Keratinocyte (primary cell): ENCODE results near the gene DNAJC13. TPM values are rescaled to one million over a fixed set of nuclear protein-coding genes. Genes with fewer than 3 reads are reported as not detected.
"Not testable (repeated sequence)": the region's sequence is repeated elsewhere in the genome, so short reads cannot be mapped to it uniquely, and the experiment has no call there.

ENCODE experiments used
- DNase-seq: peaks from one replicate; pipeline ENCODE4 v3.0.0-alpha.2; 2011; ENCODE audit warnings: low read depth, missing footprints, low spot score
- FAIRE-seq: peaks from 2 replicates; lab custom pipeline; 2011; peaks lifted over from hg19 to GRCh38; lab: Jason Lieb, UNC
- H2AFZ ChIP-seq: 2 replicates; pipeline ENCODE4 v1.6.0; 2012; ENCODE audit warnings: low read length, control low read depth, inconsistent platforms; ENCODE audit not compliant: control insufficient read depth
- H3K27ac ChIP-seq: 2 replicates; pipeline ENCODE4 v1.5.1; 2011; ENCODE audit warnings: low read length; ENCODE audit not compliant: control insufficient read depth, insufficient read depth
- H3K27me3 ChIP-seq: 3 replicates; pipeline ENCODE4 v1.6.0; 2011; ENCODE audit warnings: low read length; ENCODE audit not compliant: control insufficient read depth, insufficient read depth; ENCODE audit errors: extremely low read depth
- H3K36me3 ChIP-seq, 2 experiments: 2 replicates in 1 of 2; 3 replicates in 1 of 2; pipeline ENCODE4 v1.5.1; 2011; ENCODE audit warnings: low read length in 2 of 2, mild to moderate bottlenecking in 1 of 2; ENCODE audit not compliant: control insufficient read depth in 2 of 2, insufficient read depth in 2 of 2; ENCODE audit errors: extremely low read depth in 1 of 2
- H3K4me1 ChIP-seq: 3 replicates; pipeline ENCODE4 v1.5.1; 2011; ENCODE audit warnings: low read length; ENCODE audit not compliant: control insufficient read depth, insufficient read depth; ENCODE audit errors: extremely low read depth
- H3K4me2 ChIP-seq: 3 replicates; pipeline ENCODE4 v1.6.0; 2011; ENCODE audit warnings: low read depth, low read length; ENCODE audit not compliant: control insufficient read depth, insufficient read depth; ENCODE audit errors: extremely low read depth
- H3K4me3 ChIP-seq, 3 experiments: fragments of 200-600 bp in 1 of 3; sonication (generic) in 1 of 3; 2 replicates in 2 of 3; 3 replicates in 1 of 3; pipeline ENCODE4 v1.5.1; 2011 to 2016; ENCODE audit warnings: low read length in 3 of 3, mild to moderate bottlenecking in 3 of 3, control low read depth in 2 of 3, inconsistent platforms in 1 of 3, low read depth in 1 of 3, mixed read lengths in 1 of 3, mixed run types in 1 of 3, moderate library complexity in 1 of 3; ENCODE audit not compliant: control insufficient read depth in 2 of 3, insufficient read depth in 2 of 3; ENCODE audit errors: extremely low read depth in 1 of 3
- H3K79me2 ChIP-seq: 2 replicates; pipeline ENCODE4 v1.6.0; 2012; ENCODE audit warnings: low read length; ENCODE audit not compliant: control insufficient read depth, insufficient read depth
- H3K9ac ChIP-seq: 3 replicates; pipeline ENCODE4 v1.6.0; 2011; ENCODE audit warnings: low read length; ENCODE audit not compliant: control insufficient read depth, insufficient read depth; ENCODE audit errors: extremely low read depth
- H3K9me1 ChIP-seq: 3 replicates; pipeline ENCODE4 v1.6.0; 2011; ENCODE audit warnings: low read length; ENCODE audit not compliant: control insufficient read depth, insufficient read depth; ENCODE audit errors: extremely low read depth
- H3K9me3 ChIP-seq: 2 replicates; pipeline ENCODE4 v1.5.1; 2012; ENCODE audit warnings: low read depth, low read length; ENCODE audit not compliant: control insufficient read depth
- H4K20me1 ChIP-seq: 3 replicates; pipeline ENCODE4 v1.6.0; 2011; ENCODE audit warnings: low read length; ENCODE audit not compliant: control insufficient read depth, insufficient read depth; ENCODE audit errors: extremely low read depth
- CTCF ChIP-seq, 3 experiments: IDR thresholded peaks in 1 of 3; conservative IDR thresholded peaks in 1 of 3; optimal IDR thresholded peaks in 1 of 3; 2 replicates in 2 of 3; 3 replicates in 1 of 3; pipeline versions ENCODE3 to v1.5.1; 2011; ENCODE audit warnings: low read length in 3 of 3, mild to moderate bottlenecking in 3 of 3, moderate library complexity in 2 of 3, control low read depth in 1 of 3, inconsistent platforms in 1 of 3; ENCODE audit not compliant: insufficient read depth in 2 of 3; ENCODE audit errors: extremely low read depth in 1 of 3
- EZH2 ChIP-seq: IDR thresholded peaks from one replicate; pipeline ENCODE4 v1.6.1; 2012; ENCODE audit warnings: inconsistent platforms, mild to moderate bottlenecking, low read length, moderate library complexity
- dilution Hi-C: fragments of 300-500 bp; cut with MboI; formaldehyde crosslinking; loops from one replicate; pipeline ENCODE4 v1.7.0; 2020; ENCODE audit warnings: low sequenced_read_pairs; ENCODE audit not compliant: extremely low pct_ligation_motif_present
- polyA plus RNA-seq, 5 experiments: library from polyadenylated mRNA; depleted of rRNA in 3 of 5; stranded (reverse) in 3 of 5; stranded (forward) in 1 of 5; unstranded in 1 of 5; fragments of >200 nt; gene quantifications; 1 replicate in 1 of 5; 2 replicates in 3 of 5; 3 replicates in 1 of 5; pipeline versions ENCODE4 v1.2.1 to v1.2.3, GENCODE V29; 2011 to 2012; ENCODE audit warnings: missing spikeins in 2 of 5, low read depth in 1 of 5, low replicate concordance in 1 of 5

DNAJC13 gene
- polyA plus RNA-seq, 1 donor (not counting 4 experiments of a cell fraction or from before 2014, with no cell fraction given) = 24.3 TPM

- H3K79me2 ChIP-seq = no peaks in the 10 kb centered on the region
- no peaks in the 10 kb centered on the region for H4K20me1 ChIP-seq
- no peak overlapping the region for H3K4me2 ChIP-seq
- no peak overlapping the region for H3K27ac ChIP-seq
- H2AFZ ChIP-seq = no peak overlapping the region
- no peak overlapping the region for H3K4me3 ChIP-seq
- H3K9ac ChIP-seq = no peak overlapping the region
- no peak for DNase-seq
- TF ChIP-seq EZH2 (no peak), CTCF (optimal IDR thresholded peaks at IDR 0.05 in 1 of 3, IDR thresholded peaks at IDR 0.05 in 1 of 3, conservative IDR thresholded peaks at IDR 0.05 in 1 of 3; ENCODE audit: extremely low read depth in 1 of 3, insufficient read depth in 2 of 3, low read length in 3 of 3) (no peak)
- no peaks in the 10 kb centered on the region for H3K4me1 ChIP-seq
- no peak for FAIRE-seq
- dilution Hi-C loops = no loop called here
- no peaks in the 10 kb centered on the region for H3K27me3 ChIP-seq
- no peaks in the 10 kb centered on the region for H3K9me3 ChIP-seq
- H3K9me1 ChIP-seq = no peaks in the 10 kb centered on the region
- H3K36me3 ChIP-seq = no peaks in the 10 kb centered on the region
Observed at GRCh38 chr3:132386259-132386658, 31.0 kb upstream of the DNAJC13 start.

GRCh38 chr3:132392675-132393074 lies 24.6 kb upstream of the DNAJC13 start:
- H4K20me1 ChIP-seq, H3K4me1 ChIP-seq, H3K4me3 ChIP-seq, H3K79me2 ChIP-seq, FAIRE-seq, DNase-seq, H3K4me2 ChIP-seq, H3K36me3 ChIP-seq, H3K27ac ChIP-seq, H3K9me3 ChIP-seq, H2AFZ ChIP-seq, H3K27me3 ChIP-seq, H3K9ac ChIP-seq, H3K9me1 ChIP-seq, dilution Hi-C loops: not testable (repeated sequence)

- Histone ChIP-seq H2AFZ (no peak overlapping the region), H3K27ac (no peak overlapping the region), H3K4me1 (no peaks in the 10 kb centered on the region), H3K9ac (no peak overlapping the region), H4K20me1 (no peaks in the 10 kb centered on the region), H3K36me3 (no peaks in the 10 kb centered on the region), H3K9me3 (no peaks in the 10 kb centered on the region), H3K4me3 (no peak overlapping the region), H3K9me1 (no peaks in the 10 kb centered on the region), H3K4me2 (no peak overlapping the region), H3K27me3 (no peaks in the 10 kb centered on the region), H3K79me2 (no peaks in the 10 kb centered on the region)
- TF ChIP-seq EZH2 (no peak), CTCF (optimal IDR thresholded peaks at IDR 0.05 in 1 of 3, IDR thresholded peaks at IDR 0.05 in 1 of 3, conservative IDR thresholded peaks at IDR 0.05 in 1 of 3; ENCODE audit: extremely low read depth in 1 of 3, insufficient read depth in 2 of 3, low read length in 3 of 3) (no peak)
- DNase-seq (no peak), FAIRE-seq (no peak)
- dilution Hi-C loops = no loop called here
Observed at GRCh38 chr3:132394320-132394719, 23.0 kb upstream of the DNAJC13 start.
